Measurements from ENCODE around the gene BTNL8.

- no peak for TF ChIP-seq PCBP2 (optimal IDR thresholded peaks at IDR 0.05; ENCODE audit: low read depth, low read length, poor library complexity, severe bottlenecking)
- TF ChIP-seq TGIF2 (CRISPR knock-in tag; IDR thresholded peaks at IDR 0.05), result no peak
- TF ChIP-seq HNRNPK (IDR thresholded peaks at IDR 0.05; ENCODE audit: low read depth, low read length, poor library complexity, severe bottlenecking), result no peak
- TF ChIP-seq ZNF639 (CRISPR knock-in tag; conservative IDR thresholded peaks at IDR 0.05), result no peak
- TF ChIP-seq TAF1 (CRISPR knock-in tag; IDR thresholded peaks at IDR 0.05), result no peak
- TF ChIP-seq ESRRA (CRISPR knock-in tag; IDR thresholded peaks at IDR 0.05; ENCODE audit: low read depth), result no peak
- TF ChIP-seq, protein P1, sequence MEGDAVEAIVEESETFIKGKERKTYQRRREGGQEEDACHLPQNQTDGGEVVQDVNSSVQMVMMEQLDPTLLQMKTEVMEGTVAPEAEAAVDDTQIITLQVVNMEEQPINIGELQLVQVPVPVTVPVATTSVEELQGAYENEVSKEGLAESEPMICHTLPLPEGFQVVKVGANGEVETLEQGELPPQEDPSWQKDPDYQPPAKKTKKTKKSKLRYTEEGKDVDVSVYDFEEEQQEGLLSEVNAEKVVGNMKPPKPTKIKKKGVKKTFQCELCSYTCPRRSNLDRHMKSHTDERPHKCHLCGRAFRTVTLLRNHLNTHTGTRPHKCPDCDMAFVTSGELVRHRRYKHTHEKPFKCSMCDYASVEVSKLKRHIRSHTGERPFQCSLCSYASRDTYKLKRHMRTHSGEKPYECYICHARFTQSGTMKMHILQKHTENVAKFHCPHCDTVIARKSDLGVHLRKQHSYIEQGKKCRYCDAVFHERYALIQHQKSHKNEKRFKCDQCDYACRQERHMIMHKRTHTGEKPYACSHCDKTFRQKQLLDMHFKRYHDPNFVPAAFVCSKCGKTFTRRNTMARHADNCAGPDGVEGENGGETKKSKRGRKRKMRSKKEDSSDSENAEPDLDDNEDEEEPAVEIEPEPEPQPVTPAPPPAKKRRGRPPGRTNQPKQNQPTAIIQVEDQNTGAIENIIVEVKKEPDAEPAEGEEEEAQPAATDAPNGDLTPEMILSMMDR (CRISPR knock-in tag; IDR thresholded peaks at IDR 0.05), result no peak
- TF ChIP-seq, protein P2, sequence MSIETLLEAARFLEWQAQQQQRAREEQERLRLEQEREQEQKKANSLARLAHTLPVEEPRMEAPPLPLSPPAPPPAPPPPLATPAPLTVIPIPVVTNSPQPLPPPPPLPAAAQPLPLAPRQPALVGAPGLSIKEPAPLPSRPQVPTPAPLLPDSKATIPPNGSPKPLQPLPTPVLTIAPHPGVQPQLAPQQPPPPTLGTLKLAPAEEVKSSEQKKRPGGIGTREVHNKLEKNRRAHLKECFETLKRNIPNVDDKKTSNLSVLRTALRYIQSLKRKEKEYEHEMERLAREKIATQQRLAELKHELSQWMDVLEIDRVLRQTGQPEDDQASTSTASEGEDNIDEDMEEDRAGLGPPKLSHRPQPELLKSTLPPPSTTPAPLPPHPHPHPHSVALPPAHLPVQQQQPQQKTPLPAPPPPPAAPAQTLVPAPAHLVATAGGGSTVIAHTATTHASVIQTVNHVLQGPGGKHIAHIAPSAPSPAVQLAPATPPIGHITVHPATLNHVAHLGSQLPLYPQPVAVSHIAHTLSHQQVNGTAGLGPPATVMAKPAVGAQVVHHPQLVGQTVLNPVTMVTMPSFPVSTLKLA (IDR thresholded peaks at IDR 0.05), result no peak
- TF ChIP-seq ZFY (CRISPR knock-in tag; IDR thresholded peaks at IDR 0.05), result no peak
Observed at GRCh38 chr5:180975338-180975737, 76.4 kb downstream of the BTNL8 start.

All from HepG2 (cell line).